GM13976 (cell line): ENCODE data around the gene SFMBT2.

ENCODE experiments used
- DNase-seq: peaks from one replicate; pipeline ENCODE4 v3.0.0; 2012; ENCODE audit warnings: low spot score
- in situ Hi-C: fragments of 300-500 bp; cut with MboI; formaldehyde crosslinking; loops from one replicate; pipeline ENCODE4 v1.12.0; 2022; ENCODE audit warnings: low sequenced_read_pairs, mixed read lengths, inconsistent platforms; ENCODE audit not compliant: unreplicated experiment
- TF ChIP-seq, protein P1 (sequence below): IDR thresholded peaks from 2 replicates; pipeline ENCODE4 v1.5.1; 2012; ENCODE audit warnings: borderline replicate concordance, mild to moderate bottlenecking; ENCODE audit not compliant: insufficient read depth; ENCODE audit errors: extremely low read depth, missing control alignments, control extremely low read depth

The SFMBT2 gene

DNA sequence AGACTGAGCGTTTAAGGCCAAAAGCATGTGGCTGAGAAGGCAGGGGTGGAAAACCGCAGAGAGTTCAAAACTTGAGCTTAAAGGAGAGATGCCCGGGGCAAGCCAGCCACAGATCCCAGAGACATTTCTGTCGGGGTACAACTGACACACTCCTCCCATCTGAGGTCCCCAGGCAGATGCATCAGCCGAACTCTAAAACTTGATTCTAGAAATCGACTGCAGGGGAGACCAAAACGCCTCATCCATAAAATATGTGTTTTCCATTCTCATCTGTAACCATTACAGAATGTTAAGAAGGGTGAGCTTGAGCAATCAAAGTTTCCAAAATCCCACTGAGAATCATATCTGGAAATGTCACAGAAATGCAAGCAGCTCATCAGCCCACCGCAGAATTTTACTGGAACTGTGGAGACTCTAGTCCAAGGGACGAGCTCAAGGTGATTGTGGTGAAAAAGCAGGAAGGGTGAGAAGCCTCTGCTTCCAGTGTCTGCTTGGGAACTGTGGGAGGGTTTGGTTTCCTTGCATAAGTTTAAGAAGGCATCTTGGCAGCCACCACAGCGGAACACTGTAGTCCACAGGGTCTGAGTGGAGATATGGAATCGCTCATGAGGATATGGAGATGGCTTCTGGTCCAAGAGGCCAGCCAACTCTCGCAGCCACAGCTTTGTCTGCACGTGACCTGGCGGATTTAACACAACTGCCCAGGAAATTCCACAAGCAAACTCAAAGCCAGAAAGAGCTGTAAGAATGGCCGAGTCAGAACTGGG, 249.2 kb downstream of the SFMBT2 start:
- TF ChIP-seq, protein P1, sequence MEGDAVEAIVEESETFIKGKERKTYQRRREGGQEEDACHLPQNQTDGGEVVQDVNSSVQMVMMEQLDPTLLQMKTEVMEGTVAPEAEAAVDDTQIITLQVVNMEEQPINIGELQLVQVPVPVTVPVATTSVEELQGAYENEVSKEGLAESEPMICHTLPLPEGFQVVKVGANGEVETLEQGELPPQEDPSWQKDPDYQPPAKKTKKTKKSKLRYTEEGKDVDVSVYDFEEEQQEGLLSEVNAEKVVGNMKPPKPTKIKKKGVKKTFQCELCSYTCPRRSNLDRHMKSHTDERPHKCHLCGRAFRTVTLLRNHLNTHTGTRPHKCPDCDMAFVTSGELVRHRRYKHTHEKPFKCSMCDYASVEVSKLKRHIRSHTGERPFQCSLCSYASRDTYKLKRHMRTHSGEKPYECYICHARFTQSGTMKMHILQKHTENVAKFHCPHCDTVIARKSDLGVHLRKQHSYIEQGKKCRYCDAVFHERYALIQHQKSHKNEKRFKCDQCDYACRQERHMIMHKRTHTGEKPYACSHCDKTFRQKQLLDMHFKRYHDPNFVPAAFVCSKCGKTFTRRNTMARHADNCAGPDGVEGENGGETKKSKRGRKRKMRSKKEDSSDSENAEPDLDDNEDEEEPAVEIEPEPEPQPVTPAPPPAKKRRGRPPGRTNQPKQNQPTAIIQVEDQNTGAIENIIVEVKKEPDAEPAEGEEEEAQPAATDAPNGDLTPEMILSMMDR = no peak
- DNase-seq = no peak
- in situ Hi-C loops = no loop called here

DNA sequence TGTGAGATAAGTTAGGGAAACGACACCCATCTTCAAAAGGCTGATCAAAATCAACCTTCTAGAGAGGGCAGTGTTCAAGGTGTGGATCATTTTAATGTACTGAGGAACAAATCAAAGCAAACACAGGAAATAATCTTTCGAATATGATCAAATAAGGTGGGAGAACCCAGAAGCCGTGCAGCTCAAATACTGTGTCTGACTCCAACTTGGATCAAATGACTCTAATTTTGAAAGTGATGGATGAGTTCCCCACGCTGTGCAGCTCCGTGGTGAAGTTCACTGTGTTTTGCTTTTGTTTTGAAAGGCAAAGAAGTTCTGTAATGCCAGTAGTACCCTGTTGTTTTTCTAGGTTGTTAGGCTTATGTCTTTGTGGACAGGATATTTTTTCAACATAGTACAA, 250.9 kb downstream of the SFMBT2 start:
- DNase-seq = no peak
- TF ChIP-seq, protein P1 = no peak
- in situ Hi-C loops = no loop called here

DNA sequence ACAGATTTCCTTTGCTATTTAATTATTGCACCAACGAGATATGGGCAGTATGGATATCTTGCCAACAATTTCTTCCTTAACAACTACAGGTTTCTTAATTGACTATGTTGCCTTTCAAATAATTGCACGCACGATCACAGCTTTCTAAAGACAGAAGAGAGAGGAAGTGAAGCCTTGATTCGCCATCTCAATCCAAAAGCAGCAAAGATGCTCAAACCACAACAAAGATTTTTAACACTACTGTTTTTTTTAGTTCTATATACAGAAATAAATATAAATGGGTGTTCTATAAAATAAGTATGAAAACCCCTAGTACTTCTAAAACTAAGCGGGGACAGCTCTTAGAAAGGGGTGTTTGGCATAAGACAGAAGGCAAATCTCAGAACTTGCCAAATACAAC, 251.3 kb downstream of the SFMBT2 start:
- no peak for DNase-seq
- TF ChIP-seq, protein P1 = no peak
- in situ Hi-C loops = no loop called here

DNA sequence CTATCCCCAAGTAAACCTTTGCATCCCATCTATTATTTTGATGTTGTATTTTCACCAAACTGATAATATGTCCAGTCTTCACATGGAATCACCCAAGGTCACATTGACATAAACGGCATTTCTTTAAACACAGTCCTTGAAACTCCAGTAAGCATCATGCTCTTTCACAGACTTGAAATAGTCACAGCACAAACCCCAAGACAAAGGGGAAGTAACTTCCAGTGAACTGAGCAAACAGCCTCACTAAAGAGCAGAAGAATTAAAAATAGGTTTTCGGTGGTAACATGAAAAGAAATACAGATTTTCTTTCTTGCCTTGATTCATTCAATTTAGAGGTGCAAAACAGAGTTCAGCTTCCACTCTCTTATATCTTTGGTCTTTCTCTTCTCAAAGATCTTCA, 253.7 kb downstream of the SFMBT2 start:
- no peak for DNase-seq
- in situ Hi-C loops = no loop called here
- TF ChIP-seq, protein P1 = no peak

DNA sequence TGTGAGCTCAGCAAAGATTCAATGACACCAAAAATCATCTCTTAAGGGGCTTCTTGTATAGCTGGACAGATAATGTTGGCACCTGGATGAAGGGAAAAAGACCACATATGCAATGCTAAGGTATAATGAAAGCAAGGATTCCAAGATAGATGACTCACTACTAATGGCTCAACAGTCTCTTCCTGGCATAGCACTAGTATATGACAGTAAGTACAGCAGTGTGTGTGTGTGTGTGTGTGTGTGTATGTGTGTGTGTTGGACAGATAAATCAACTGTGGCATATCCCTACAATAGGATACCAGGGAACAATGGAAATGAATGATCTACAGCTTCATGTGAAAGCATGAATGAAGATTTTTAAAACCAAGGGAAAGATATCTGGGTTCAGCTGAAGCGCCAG, 257.1 kb downstream of the SFMBT2 start:
- in situ Hi-C loops = no loop called here
- TF ChIP-seq, protein P1 = no peak
- no peak for DNase-seq

DNA sequence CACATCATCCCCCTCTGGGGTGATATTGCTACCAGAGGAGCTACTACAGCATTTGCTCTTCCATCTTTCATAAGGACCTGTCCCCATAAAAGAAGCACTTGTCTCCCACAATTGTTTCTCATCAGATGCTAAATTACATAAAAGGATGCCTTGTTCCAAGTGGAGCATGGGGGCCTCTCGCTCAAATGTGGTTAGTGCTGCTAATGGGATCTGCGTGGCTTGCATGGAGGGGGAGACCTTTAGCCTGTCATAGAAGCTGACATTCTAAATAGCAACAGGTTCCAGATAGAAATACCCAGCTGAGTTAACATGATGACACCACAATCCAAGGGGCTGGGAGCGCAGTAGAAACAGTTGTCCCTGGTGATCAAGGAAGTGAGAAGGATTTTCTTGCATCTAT, 257.9 kb downstream of the SFMBT2 start:
- no peak for DNase-seq
- in situ Hi-C loops = no loop called here

More for the DNA sequence above, 257.9 kb downstream of the SFMBT2 start:
- TF ChIP-seq, protein P1 = no peak
